Activated effector memory CD4-positive, alpha-beta T cell treated with Interleukin-2 at 50 U/mL for 16 hours (primary cell): ENCODE data around the gene HOMER2.
"Not testable (repeated sequence)": the region's sequence is repeated elsewhere in the genome, so short reads cannot be mapped to it uniquely, and the experiment has no call there.

ENCODE experiments used
- DNase-seq: peaks from one replicate; pipeline ENCODE4 v3.0.0-alpha.2; 2020

Gene HOMER2

GRCh38 chr15:82952158-82953081 is at the start of gene HOMER2:
Gene HOMER2, minus strand, starts transcription at chr15:82952720. Its CDS starts 185 bp downstream, at chr15:82952535.
- DNase-seq, result no peak

DNA sequence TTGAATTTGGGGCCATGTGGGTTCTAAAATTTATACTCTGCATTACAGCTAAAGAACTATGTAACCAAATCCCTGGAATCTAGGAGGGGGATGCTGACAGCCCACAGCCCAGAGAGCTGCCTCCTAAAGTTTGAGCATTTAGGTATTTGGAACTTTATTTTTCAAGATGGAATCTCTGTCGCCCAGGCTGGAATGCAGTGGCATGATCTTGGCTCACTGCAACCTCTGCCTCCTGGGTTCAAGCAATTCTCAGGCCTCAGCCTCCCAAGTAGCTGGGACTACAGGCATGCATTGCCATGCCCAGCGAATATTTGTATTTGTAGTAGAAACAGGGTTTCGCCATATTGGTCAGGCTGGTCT is 48.1 kb upstream of the HOMER2 start:
- DNase-seq, result not testable (repeated sequence)

DNA sequence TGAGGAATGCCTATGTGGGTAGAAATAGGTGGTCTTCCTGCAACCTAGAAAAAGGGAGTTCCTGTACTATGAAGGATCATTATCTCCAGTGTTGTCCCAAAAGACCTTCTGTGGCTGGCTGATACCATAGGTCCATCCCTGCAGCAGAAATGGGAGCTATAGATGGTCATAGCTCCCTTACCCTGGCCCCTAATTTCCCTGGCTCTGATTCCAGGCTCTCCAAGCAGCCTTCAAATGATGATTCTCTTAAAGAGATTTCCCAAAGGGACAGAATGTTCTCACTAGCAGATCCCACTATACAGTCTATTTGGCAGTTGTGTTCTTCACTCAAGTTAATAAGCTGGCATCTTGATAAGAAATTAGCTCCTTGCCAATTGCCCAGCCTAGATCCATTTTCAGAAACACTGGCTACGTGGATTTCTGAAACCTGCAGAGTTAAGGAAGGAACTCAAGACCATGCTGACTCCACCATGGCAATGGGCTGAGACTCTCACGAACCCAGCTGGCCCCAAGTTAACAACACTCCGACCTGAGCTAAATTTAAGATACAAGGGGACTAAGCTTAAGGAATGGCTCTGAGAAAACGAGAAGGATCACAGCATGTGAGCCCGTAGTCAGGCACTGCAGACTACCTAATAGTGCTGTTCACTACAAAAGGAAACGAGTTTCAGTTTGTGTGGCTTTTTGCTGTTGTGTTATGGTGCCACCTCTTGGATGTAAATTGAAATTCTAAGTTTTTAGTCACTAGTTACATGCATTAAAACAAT is 47.6 kb upstream of the HOMER2 start:
- DNase-seq, result no peak

- DNase-seq, result no peak
Measured at GRCh38 chr15:82999426-82999825, 46.9 kb upstream of the HOMER2 start.

DNA sequence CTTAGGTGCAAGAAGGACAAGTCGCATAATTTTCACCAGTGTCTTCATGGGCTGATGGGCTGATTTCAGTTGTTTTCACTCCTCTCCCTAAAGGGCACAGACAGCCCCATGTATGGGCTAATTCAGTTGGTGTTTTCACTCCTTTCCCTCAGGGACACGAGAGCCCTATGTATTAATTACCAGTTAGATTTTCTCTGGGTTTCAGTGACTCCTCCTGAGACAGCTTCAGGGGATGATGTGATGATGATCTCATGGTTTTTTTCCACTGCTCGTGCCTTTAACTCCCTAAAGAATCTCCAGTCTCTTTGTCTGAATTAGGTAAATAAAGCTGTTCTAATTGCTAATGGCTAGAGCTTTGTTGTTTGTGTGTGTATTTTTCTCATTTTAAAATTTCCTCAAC is 43.4 kb upstream of the HOMER2 start:
- DNase-seq, result no peak

- no peak for DNase-seq
Measured at GRCh38 chr15:82995076-82995475, 42.6 kb upstream of the HOMER2 start.

GRCh38 chr15:82993144-82993543 is 40.6 kb upstream of the HOMER2 start:
- DNase-seq, result no peak

GRCh38 chr15:82992436-82992998 is 40.0 kb upstream of the HOMER2 start:
- no peak for DNase-seq

DNA sequence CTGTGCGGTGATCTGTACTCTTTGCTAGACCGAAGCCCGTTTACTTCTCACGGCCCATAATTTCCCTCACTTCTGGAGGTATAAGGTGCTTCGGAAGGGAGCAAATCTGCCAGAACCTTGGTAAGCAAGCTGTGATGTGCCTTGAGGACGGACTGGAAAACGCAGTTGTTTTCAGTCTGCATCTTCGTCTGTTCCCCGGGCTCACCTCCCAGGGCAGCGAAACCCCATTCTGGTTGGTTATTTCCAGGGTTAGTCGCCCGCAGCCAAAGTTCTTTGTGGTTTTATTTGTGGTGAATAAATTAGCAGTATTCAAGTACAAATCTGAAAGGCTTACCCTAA is 33.9 kb upstream of the HOMER2 start:
- DNase-seq, result no peak

- DNase-seq, result peak; percentile 85
Measured at GRCh38 chr15:82985688-82986441, 33.3 kb upstream of the HOMER2 start, which contains the start of gene RAMAC. Gene RAMAC, plus strand, starts transcription at chr15:82986210. Its CDS starts 2,809 bp downstream, at chr15:82989019.

DNA sequence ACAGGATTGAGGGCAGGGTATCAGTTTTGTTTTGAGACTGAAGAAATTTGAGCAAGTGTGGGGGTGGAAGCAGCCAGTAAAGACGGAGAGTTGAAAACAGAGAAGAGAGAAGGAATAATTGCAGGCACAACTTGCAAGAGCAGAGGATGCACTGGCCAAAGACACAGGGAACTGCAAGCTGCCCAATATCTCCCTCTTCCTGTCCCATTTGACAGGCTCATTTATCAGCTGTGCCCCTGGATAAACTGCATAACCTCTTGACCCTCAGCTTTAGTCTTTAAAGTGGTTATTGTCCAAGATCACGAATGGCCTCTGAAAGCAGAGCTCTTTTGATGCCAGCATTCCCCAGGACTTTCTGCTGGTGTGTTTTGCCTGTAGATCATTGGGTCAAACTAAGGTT is 28.5 kb upstream of the HOMER2 start:
- no peak for DNase-seq

DNA sequence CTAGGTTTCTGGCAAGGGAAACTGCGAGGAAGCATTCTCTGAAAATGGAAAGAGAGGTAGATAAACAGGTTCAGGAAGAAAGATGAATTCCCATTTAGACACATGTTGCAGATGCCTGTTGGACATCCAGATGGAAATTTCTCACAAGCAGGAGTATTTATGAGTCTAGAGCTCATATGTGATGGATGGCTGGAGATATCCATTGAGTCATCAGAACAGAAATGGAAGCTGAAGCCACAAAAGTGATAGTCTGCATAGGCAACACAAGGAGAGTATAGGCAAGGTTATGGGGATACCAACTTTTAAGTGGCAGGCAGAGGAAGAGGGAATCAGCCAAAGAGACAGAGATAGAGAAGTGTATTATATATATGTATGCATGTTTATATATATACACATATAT is 27.2 kb upstream of the HOMER2 start:
- DNase-seq, result no peak

DNA sequence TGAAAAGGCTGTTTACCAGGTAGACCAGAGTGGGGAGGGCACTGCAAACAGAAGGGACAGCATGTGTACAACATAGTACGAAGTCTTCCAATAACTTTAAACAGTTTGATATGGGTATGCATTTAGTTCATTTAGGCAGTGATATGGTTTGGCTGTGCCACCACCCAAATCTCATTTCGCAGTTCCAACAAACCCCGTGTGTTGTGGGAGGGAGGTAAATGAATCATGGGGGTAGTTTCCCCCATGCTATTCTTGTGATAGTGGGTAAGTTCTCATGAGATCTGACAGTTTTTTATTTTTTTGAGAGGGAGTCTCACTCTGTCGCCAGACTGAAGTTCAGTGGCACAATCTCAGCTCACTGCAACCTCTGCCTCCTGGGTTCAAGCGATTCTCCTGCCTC is 25.9 kb upstream of the HOMER2 start:
- DNase-seq, result no peak

DNA sequence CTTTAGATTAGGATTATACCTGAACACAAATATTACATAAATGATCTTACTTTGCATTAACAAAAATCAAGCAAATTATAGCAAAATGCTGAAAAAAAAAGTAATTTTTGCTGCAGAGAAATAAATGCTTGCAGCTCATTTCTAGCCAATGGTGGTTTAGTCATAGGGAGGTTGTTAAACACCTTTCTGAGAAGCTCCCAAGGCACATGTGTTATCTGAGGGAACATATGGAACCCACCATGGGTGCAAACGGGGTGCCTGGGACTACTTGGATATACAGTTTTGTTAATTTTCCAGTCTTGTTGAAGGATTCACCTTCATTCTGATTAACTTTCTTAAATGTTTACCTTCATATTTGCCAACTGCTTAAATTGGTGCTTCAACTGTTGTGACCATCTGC is 24.6 kb upstream of the HOMER2 start:
- DNase-seq, result no peak

GRCh38 chr15:82972990-82973389 is 20.5 kb upstream of the HOMER2 start:
- no peak for DNase-seq

DNA sequence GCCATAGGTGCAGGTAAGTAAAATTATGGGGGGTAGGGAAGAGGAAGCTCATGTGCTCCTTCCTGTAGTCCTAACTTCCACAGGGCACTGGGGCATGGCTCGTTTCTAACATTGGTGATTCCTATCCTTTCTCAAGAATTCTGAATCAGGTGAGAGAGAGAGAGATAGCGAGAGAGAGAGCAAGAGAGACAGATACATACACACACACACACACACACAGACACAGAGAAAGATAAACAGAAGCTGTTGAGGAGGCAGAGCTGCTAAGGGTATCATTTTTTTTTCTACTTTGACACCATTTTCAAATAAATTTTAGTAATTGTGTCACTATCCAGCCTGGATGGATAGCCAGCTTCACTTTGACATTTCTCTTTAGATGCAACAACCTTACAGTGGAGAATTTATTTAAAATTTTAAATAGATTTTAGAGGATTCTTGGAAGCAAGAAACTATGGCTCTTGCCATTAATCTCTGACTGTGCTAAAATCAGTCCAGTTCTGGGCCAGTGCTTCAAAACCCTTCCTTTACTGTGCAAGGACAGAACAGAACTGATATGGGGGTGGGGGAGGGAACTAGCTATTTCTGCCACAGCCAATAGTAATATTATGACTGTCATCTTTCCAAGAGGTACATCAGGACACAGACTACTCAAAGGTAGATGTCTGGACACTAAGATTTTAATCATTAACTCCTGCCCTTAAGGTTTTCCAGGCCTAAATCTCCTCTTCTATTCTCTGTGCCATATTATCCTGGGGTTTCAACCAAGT is 18.9 kb upstream of the HOMER2 start:
- DNase-seq, result no peak

DNA sequence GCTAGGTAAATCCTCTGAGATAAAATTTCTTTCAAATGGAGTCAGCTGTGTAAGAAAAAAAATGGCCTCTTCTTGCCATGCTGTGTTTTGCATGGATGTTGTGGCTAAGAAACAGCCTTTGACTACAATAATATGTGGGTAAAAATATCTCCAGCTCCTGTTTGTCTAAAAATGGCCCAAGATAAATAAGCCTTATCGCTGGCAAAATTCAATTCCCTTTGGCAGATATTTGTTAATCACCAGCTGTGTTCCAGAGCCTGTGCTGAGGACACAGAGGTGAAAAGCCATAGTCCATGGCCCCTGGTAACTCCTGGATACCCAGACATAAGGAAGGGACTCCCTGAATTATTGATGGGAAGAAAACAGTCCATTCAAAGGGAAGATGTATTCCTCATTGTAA is 18.2 kb upstream of the HOMER2 start:
- no peak for DNase-seq

- DNase-seq, result no peak
Measured at GRCh38 chr15:82970078-82970686, 17.7 kb upstream of the HOMER2 start.

DNA sequence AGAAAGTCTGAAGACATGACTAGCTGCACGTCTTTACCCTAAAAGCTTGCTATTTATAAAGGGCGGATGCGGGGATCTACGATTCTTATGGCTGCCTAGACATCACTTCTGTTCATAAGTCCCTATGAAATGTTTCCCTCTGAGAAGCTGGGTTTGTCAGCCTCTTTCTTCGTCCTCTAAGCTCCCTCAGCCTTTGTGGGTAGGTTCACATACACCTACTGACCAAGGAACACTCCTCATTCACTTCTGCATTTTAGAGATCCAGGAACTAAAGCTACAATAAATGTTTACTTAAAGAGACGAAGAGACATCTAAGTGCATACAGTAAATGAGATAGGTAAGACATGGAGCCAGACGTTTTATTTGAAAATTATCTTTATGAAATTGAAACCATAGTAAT is 16.8 kb upstream of the HOMER2 start:
- DNase-seq, result no peak

DNA sequence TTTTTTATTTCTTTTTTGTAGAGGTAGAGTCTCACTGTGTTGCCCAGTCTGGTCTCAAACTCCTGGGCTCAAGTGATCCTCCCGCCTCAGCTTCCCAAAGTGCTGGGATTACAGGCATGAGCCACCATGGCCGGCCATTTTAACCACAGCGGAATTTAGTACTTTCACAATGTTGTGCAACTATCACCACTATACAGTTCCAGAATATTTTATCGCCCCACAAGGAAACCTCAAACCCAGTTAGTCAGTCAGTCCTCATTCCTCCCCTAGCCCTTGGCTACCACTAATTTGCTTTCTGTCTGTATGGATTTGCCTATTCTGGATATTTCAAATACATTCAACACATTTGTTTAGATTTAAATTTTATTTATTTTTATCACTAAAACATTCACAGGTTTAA is 15.5 kb upstream of the HOMER2 start:
- DNase-seq, result no peak

DNA sequence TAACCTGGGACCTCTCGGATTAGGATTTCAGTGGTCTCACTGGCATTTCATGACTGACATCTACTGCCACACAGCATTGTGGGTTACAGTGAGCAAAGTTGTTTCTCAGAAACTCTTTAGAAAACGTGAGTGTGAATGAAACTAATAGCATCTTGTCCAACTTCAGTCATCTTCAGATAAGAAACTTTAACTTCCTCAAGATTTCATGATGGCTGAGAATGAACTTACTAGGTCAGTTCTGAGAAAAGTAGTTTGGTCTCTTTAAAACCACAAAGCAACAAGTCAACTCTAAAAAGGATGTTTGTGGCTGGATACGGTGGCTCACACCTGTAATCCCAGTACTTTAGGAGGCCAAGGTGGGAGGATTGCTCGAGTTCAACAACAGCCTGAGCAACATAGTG is 14.2 kb upstream of the HOMER2 start:
- no peak for DNase-seq

DNA sequence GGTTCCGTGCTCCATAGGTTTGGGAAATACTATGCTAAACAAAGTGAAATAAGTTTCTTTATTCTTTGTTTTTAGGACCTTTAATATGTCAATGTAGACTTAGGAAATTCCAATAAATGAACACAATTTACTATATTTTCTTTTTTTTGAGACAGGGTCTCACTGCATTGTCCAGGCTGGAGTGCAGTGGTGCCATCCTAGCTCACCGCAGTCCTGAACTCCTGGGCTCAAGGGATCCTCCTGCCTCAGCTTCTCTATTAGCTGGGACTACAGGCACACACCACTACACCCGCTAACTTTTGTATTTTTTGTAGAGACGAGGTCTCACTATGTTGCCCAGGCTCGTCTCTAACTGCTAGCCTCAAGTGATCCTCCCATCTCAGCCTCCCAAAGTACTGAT is 12.4 kb upstream of the HOMER2 start:
- no peak for DNase-seq
